ENCODE data around the gene ACRV1. TPM values are rescaled to one million over a fixed set of nuclear protein-coding genes. Genes with fewer than 3 reads are reported as not detected.

The ACRV1 gene
- total RNA-seq, 4 donors from 2014 or later, result not detected

GRCh38 chr11:125679397-125679796 lies 1.2 kb downstream of the ACRV1 start:
- intact Hi-C loops (cut with DNase I; ENCODE audit: low total_unique reads), result no loop called here
- no peak for DNase-seq

GRCh38 chr11:125675196-125675595 lies 5.5 kb downstream of the ACRV1 start:
- no peak for DNase-seq
- Histone ChIP-seq H3K36me3 (no peaks in the 10 kb centered on the region), H3K9me3 (no peaks in the 10 kb centered on the region), H3K27ac (no peak overlapping the region), H3K4me3 (no peak overlapping the region), H3K4me1 (no peaks in the 10 kb centered on the region), H3K27me3 (no peaks in the 10 kb centered on the region)
- TF ChIP-seq CTCF (IDR thresholded peaks at IDR 0.05) (no peak), POLR2A (IDR thresholded peaks at IDR 0.05) (no peak)
- intact Hi-C loops (cut with DNase I; ENCODE audit: low total_unique reads), result no loop called here

More at GRCh38 chr11:125679397-125679796, 1.2 kb downstream of the ACRV1 start:
- Histone ChIP-seq H3K4me1 (no peaks in the 10 kb centered on the region), H3K27ac (no peak overlapping the region), H3K9me3 (no peaks in the 10 kb centered on the region), H3K27me3 (no peaks in the 10 kb centered on the region), H3K36me3 (no peaks in the 10 kb centered on the region), H3K4me3 (no peak overlapping the region)
- TF ChIP-seq POLR2A (IDR thresholded peaks at IDR 0.05), result no peak
- no peak for TF ChIP-seq CTCF (IDR thresholded peaks at IDR 0.05)

DNA sequence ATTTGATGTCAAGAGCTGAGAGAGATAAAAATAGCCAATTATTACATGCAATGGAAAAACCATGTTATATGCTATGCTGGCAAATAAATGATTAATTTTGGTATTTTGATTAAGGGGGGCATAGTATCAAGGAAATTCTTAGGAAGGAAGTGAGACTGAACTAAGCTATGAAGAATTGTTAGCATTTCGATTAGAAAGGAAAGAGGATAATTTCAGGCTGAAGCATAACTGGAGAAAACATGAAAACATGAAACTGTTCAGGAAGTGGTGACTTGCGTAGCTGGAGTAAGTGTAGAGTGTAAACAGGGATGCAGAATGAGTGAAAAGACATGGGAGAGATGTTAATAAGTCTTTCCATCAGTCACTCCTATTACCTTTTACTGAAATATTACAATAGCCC lies 6.4 kb downstream of the ACRV1 start:
- Histone ChIP-seq H3K36me3 (no peaks in the 10 kb centered on the region), H3K27me3 (no peaks in the 10 kb centered on the region), H3K27ac (no peak overlapping the region), H3K9me3 (no peaks in the 10 kb centered on the region), H3K4me3 (no peak overlapping the region), H3K4me1 (no peaks in the 10 kb centered on the region)
- intact Hi-C loops (cut with DNase I; ENCODE audit: low total_unique reads), result no loop called here
- DNase-seq, result no peak
- TF ChIP-seq CTCF (IDR thresholded peaks at IDR 0.05) (no peak), POLR2A (IDR thresholded peaks at IDR 0.05) (no peak)

DNA sequence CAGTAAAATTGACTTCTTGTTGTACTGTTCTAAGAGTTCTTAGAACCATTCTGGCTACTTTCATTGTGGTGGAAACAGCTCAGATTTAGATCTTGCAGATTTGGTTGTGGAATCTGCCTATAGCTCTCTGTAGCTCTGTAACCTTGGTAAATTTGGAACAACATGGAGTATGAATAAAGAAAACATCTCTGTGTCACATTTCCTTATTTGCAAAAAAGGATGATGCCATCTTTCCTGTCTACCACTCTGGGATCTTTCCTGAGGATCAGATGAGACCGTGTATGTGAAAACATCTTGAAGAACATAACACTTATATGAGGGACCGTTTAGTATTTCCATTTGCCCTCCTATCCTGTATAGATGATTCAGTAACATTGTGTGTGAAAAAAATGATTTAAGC lies 9.1 kb downstream of the ACRV1 start:
- Histone ChIP-seq H3K27me3 (no peaks in the 10 kb centered on the region), H3K4me1 (no peaks in the 10 kb centered on the region), H3K27ac (no peak overlapping the region), H3K4me3 (no peak overlapping the region), H3K36me3 (no peaks in the 10 kb centered on the region), H3K9me3 (peaks cover 0 to 2% of the 10 kb centered on the region in 2 donors)
- TF ChIP-seq CTCF (IDR thresholded peaks at IDR 0.05) (no peak), POLR2A (IDR thresholded peaks at IDR 0.05) (no peak)
- intact Hi-C loops (cut with DNase I; ENCODE audit: low total_unique reads), result no loop called here
- DNase-seq, result no peak

DNA sequence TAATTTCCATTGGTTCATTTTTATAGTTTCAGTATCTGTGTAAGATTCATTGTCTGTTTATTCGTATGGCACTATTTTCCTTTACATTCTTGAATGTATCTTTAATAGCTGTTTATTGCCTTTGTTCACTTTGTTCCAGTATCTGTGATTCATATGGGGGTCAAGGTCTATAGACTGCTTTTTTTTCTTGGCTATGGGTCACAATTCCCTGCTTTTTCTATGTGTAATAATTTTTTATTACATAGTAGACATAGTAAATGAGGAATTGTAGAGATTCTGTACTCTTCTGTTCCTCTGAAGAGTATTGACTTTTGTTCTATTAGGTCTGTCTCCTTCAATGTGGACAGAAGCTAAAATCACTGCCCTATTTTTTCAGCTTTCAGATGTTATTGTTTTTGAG lies 10.5 kb downstream of the ACRV1 start:
- H3K4me3 ChIP-seq, result no peak overlapping the region
- intact Hi-C loops (cut with DNase I; ENCODE audit: low total_unique reads), result no loop called here
- no peaks in the 10 kb centered on the region for H3K4me1 ChIP-seq

More for the DNA sequence above, 10.5 kb downstream of the ACRV1 start:
- H3K27me3 ChIP-seq, result no peaks in the 10 kb centered on the region
- no peak for DNase-seq
- H3K27ac ChIP-seq, result no peak overlapping the region
- no peaks in the 10 kb centered on the region for H3K36me3 ChIP-seq
- no peak for TF ChIP-seq POLR2A (IDR thresholded peaks at IDR 0.05)
- no peak for TF ChIP-seq CTCF (IDR thresholded peaks at IDR 0.05)
- peaks cover 0 to 4% of the 10 kb centered on the region in 2 donors for H3K9me3 ChIP-seq

Data from uterus (tissue), 4 donors.